Endothelial cell of umbilical vein (primary cell): ENCODE data around the gene TBC1D9.

Experiments used
- CTCF ChIP-seq, 2 donors: IDR thresholded peaks; 1 replicate in 1 of 2; 2 replicates in 1 of 2; pipeline ENCODE4 v1.5.1; 2011; ENCODE audit warnings: low read length in 2 of 2, mild to moderate bottlenecking in 2 of 2, moderate library complexity in 2 of 2, control low read depth in 1 of 2, inconsistent platforms in 1 of 2, low read depth in 1 of 2; ENCODE audit not compliant: insufficient read depth in 1 of 2; ENCODE audit errors: extremely low read depth in 1 of 2
- POLR2AphosphoS5 ChIP-seq: IDR thresholded peaks from 2 replicates; pipeline ENCODE4 v1.6.1; 2012; ENCODE audit warnings: low read depth, mild to moderate bottlenecking, control low read depth, low read length, moderate library complexity; ENCODE audit not compliant: insufficient read depth

- no peak for TF ChIP-seq POLR2AphosphoS5
- TF ChIP-seq CTCF (IDR thresholded peaks at IDR 0.05; ENCODE audit: extremely low read depth in 1 of 2, insufficient read depth in 1 of 2, low read depth in 1 of 2, low read length in 2 of 2) = no peak
Observed at GRCh38 chr4:140622333-140622958, 133.7 kb downstream of the TBC1D9 start.
